WTC11 (cell line): Measurements from ENCODE around the gene ZBTB43.

Experiments
- AFF4 ChIP-seq: sonication (generic); formaldehyde crosslinking; IDR thresholded peaks from 2 replicates; pipeline ENCODE4 v1.8.1; 2023; ENCODE audit warnings: mild to moderate bottlenecking, missing genetic modification reagents, borderline replicate concordance
- AR ChIP-seq: fragments of 250-450 bp; sonication (Bioruptor Pico); IDR thresholded peaks from 2 replicates; pipeline ENCODE4 v1.9.0; 2021; ENCODE audit warnings: mild to moderate bottlenecking
- ATF1 ChIP-seq: sonication (generic); formaldehyde crosslinking; IDR thresholded peaks from 2 replicates; pipeline ENCODE4 v1.8.1; 2023; ENCODE audit warnings: mild to moderate bottlenecking, moderate library complexity, missing genetic modification reagents
- ELF4 ChIP-seq: sonication (generic); formaldehyde crosslinking; IDR thresholded peaks from 2 replicates; pipeline ENCODE4 v1.8.1; 2022; ENCODE audit warnings: low read depth, mild to moderate bottlenecking, moderate library complexity, missing genetic modification reagents
- MYBL2 ChIP-seq: sonication (generic); formaldehyde crosslinking; IDR thresholded peaks from 2 replicates; pipeline ENCODE4 v1.8.1; 2023; ENCODE audit warnings: mild to moderate bottlenecking, moderate library complexity, missing genetic modification reagents
- NFYB ChIP-seq: sonication (generic); formaldehyde crosslinking; conservative IDR thresholded peaks from 2 replicates; pipeline ENCODE4 v1.8.0; 2022; ENCODE audit warnings: low read depth, missing genetic modification reagents
- TCF7 ChIP-seq: sonication (generic); formaldehyde crosslinking; IDR thresholded peaks from 2 replicates; pipeline ENCODE4 v1.8.0; 2022; ENCODE audit warnings: mild to moderate bottlenecking, low read depth, missing genetic modification reagents, moderate library complexity
- TEAD1 ChIP-seq: sonication (generic); formaldehyde crosslinking; IDR thresholded peaks from 2 replicates; pipeline ENCODE4 v1.8.0; 2022; ENCODE audit warnings: mild to moderate bottlenecking, missing genetic modification reagents
- TEAD4 ChIP-seq: sonication (generic); formaldehyde crosslinking; IDR thresholded peaks from 2 replicates; pipeline ENCODE4 v1.8.0; 2022; ENCODE audit warnings: mild to moderate bottlenecking, missing genetic modification reagents
- ZNF232 ChIP-seq: sonication (generic); formaldehyde crosslinking; IDR thresholded peaks from 2 replicates; pipeline ENCODE4 v1.8.0; 2022; ENCODE audit warnings: mild to moderate bottlenecking, missing genetic modification reagents
- TF ChIP-seq, protein P1 (sequence below): sonication (generic); formaldehyde crosslinking; IDR thresholded peaks from 2 replicates; pipeline ENCODE4 v1.8.1; 2023; ENCODE audit warnings: mild to moderate bottlenecking, moderate library complexity, missing genetic modification reagents
- TF ChIP-seq, protein P2 (sequence below): fragments of 200-600 bp; IDR thresholded peaks from 2 replicates; pipeline ENCODE4 v1.8.0; 2022; ENCODE audit warnings: antibody characterized with exemption
- TF ChIP-seq, protein P3 (sequence below): sonication (generic); formaldehyde crosslinking; IDR thresholded peaks from 2 replicates; pipeline ENCODE4 v1.8.1; 2022; ENCODE audit warnings: missing genetic modification reagents, borderline replicate concordance
- TF ChIP-seq, protein P4 (sequence below): sonication (generic); formaldehyde crosslinking; IDR thresholded peaks from 2 replicates; pipeline ENCODE4 v1.8.0; 2022; ENCODE audit warnings: mild to moderate bottlenecking, missing genetic modification reagents

DNA sequence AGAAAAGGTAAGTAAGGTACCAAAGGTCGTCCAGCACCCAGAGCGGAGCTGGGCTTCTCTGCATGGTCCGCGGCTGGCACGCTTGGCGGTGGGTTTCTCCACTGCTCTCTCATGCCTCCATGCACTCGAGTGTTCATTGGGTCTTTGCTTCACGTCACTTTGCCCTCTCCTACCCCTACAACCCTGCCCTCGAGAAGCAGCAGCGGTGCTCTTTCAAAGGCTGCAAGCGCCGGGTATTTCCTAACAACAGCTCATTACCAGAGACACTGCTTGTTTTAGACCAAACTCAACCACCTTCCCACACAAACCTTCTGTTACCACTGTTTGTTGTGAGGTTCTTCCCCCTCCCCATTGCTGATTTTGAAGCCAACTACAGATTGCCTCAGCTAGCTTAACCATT lies 34.1 kb downstream of the ZBTB43 start:
- TF ChIP-seq ELF4 = no peak
- TF ChIP-seq, protein P1, sequence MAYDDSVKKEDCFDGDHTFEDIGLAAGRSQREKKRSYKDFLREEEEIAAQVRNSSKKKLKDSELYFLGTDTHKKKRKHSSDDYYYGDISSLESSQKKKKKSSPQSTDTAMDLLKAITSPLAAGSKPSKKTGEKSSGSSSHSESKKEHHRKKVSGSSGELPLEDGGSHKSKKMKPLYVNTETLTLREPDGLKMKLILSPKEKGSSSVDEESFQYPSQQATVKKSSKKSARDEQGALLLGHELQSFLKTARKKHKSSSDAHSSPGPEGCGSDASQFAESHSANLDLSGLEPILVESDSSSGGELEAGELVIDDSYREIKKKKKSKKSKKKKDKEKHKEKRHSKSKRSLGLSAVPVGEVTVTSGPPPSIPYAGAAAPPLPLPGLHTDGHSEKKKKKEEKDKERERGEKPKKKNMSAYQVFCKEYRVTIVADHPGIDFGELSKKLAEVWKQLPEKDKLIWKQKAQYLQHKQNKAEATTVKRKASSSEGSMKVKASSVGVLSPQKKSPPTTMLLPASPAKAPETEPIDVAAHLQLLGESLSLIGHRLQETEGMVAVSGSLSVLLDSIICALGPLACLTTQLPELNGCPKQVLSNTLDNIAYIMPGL (CRISPR knock-in tag) = no peak
- TF ChIP-seq, protein P2, sequence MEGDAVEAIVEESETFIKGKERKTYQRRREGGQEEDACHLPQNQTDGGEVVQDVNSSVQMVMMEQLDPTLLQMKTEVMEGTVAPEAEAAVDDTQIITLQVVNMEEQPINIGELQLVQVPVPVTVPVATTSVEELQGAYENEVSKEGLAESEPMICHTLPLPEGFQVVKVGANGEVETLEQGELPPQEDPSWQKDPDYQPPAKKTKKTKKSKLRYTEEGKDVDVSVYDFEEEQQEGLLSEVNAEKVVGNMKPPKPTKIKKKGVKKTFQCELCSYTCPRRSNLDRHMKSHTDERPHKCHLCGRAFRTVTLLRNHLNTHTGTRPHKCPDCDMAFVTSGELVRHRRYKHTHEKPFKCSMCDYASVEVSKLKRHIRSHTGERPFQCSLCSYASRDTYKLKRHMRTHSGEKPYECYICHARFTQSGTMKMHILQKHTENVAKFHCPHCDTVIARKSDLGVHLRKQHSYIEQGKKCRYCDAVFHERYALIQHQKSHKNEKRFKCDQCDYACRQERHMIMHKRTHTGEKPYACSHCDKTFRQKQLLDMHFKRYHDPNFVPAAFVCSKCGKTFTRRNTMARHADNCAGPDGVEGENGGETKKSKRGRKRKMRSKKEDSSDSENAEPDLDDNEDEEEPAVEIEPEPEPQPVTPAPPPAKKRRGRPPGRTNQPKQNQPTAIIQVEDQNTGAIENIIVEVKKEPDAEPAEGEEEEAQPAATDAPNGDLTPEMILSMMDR = no peak
- TF ChIP-seq, protein P3, sequence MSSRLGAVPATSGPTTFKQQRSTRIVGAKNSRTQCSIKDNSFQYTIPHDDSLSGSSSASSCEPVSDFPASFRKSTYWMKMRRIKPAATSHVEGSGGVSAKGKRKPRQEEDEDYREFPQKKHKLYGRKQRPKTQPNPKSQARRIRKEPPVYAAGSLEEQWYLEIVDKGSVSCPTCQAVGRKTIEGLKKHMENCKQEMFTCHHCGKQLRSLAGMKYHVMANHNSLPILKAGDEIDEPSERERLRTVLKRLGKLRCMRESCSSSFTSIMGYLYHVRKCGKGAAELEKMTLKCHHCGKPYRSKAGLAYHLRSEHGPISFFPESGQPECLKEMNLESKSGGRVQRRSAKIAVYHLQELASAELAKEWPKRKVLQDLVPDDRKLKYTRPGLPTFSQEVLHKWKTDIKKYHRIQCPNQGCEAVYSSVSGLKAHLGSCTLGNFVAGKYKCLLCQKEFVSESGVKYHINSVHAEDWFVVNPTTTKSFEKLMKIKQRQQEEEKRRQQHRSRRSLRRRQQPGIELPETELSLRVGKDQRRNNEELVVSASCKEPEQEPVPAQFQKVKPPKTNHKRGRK (CRISPR knock-in tag) = no peak
- TF ChIP-seq ZNF232 (CRISPR knock-in tag) = no peak
- no peak for TF ChIP-seq TEAD4 (CRISPR knock-in tag)
- TF ChIP-seq, protein P4, sequence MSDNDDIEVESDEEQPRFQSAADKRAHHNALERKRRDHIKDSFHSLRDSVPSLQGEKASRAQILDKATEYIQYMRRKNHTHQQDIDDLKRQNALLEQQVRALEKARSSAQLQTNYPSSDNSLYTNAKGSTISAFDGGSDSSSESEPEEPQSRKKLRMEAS (CRISPR knock-in tag) = no peak
- no peak for TF ChIP-seq MYBL2
- TF ChIP-seq NFYB (CRISPR knock-in tag) = no peak
- no peak for TF ChIP-seq TCF7 (CRISPR knock-in tag)
- no peak for TF ChIP-seq ATF1 (CRISPR knock-in tag)
- TF ChIP-seq AFF4 (CRISPR knock-in tag) = no peak
- no peak for TF ChIP-seq AR (CRISPR knock-in tag)
- TF ChIP-seq TEAD1 (CRISPR knock-in tag) = no peak
